NCI-H510A (cell line): ENCODE data around the gene SLC5A3.
A peak's percentile ranks its signal among the peaks of the same experiment; 100 is the strongest.

Source experiments
- DNase-seq: peaks from one replicate; lab custom pipeline; 2025; lab: John Stamatoyannopoulos, UW

Gene SLC5A3

DNA sequence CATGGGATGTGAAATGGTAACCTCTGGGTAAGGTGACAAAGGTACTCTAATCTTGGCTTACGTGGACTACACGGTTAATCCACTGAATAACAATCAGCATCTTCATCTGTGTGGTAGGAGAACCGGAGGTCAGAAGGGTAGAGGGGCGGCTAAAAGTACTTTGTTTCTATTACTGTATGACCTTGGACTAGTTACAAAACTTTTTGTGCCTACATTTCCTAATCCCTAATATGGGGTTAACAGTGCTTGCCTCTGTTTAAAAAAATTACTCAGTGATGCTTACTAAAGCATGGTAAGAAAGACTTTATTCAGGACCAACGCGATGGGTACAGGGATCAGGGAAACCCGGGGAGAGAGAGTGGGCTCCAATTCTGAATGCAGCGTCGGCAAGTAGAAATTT is 1.7 kb upstream of the SLC5A3 start:
- no peak for DNase-seq

- no peak for DNase-seq
Measured at GRCh38 chr21:34072145-34073031, 990 bp upstream of the SLC5A3 start.

DNA sequence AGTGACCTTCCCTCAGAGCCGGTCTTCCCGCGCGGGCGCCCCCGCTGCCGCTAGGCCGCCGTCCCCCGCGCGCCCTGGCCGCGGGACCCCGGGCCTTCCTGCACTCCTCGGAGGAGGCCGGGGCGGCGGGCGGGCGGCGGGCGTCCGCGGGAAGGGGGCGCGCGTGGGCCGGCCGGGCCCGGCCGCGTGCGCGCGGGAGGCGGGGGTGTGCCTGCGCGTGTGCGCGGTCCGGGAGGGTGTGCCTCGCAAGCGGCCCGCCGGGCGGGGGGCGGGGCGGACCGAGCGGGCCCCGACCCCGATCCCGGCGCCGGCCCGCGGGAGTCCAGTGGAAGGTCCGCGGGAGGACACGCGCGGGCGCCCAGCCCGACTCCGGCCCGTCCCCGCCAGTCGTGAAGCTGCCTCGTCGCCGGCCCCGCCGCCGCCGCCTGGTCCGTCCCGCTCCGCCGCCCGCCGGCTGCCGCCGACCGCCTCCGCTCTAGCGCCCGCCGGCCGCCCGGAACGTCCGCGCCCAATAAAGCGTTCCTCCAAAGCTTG is 438 bp downstream of the SLC5A3 start:
- no peak for DNase-seq

GRCh38 chr21:34074283-34075090 is 1.1 kb downstream of the SLC5A3 start:
- DNase-seq: no peak

DNA sequence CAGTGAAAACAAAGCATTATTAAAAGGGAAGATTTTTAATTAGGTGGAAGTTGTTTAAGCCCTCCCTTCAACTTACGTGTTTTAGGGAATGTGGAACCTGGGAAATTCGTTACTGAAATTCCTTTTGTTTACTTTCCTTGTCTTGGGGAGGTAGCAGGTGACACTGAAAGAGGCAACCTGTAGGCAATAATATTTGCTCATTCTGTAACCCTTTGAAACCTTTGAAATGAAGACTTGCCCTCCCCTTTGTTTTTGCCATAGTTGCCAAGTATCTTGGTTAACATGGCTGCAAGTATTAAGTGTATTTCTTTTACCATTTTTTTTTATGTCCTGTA is 1.7 kb downstream of the SLC5A3 start:
- DNase-seq: no peak

DNA sequence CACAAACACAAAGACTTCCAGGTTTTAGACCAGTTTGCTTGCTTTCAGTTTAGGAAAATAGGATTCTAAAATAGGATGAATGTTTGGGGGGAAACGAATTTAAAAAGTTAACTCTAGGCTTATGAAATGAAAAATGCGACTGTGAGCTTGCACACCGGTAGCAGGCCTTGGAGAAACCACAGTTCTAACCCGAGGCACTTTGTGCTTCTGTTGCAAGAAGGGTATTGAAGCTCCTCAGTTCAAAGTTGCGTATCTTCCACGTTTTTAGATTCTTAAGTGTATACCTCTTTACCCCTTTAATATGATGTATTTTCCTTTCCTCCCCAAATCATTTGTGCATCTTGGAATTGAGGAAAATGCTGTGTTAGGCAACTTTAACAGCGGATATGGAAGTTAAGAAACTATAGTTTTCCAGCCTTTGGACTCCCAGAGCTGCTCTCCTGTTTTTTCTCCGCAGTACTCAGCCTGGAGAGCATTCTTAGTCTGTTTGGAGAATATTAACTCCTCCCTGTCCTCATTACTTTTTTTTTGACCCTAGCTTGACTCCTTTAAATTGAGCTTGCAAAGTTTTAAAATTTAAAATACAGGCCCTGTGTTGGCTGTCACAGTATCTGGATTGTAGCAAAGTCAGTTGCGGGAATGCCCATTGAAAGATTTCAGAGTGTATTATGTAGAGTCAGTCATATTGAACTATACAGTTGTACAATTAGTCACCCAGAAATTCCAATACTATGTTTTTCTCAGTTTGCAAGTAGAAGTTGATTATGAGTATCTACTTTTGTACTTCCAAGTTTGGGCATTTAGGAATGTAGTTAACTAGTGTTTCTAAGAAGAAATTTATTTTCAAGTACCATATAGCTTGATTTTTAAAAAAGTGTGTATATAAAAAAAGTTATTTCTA is 2.6 kb downstream of the SLC5A3 start:
- no peak for DNase-seq

- no peak for DNase-seq
Measured at GRCh38 chr21:34076835-34077234, 3.5 kb downstream of the SLC5A3 start.

- no peak for DNase-seq
Measured at GRCh38 chr21:34077888-34078287, 4.5 kb downstream of the SLC5A3 start.

- DNase-seq: no peak
Measured at GRCh38 chr21:34078915-34079314, 5.5 kb downstream of the SLC5A3 start.

DNA sequence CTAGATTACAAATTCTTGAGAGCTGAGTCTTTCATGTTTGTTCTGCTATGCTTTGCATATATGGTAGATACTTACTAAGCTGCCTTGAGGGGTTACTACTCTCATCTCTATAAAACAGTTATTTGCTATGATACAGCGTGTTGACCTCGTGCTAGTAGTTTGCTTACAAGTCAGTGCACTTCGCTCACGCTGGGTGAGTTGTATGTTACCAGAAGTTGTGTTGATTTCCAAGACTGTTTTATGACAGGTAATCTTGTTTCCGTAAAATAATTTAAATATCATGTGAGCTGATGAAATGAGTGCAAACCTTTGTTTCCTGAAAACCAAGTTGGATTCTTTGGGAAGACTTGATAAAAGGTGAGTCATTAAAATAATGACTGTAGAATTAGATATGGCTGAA is 7.3 kb downstream of the SLC5A3 start:
- no peak for DNase-seq

DNA sequence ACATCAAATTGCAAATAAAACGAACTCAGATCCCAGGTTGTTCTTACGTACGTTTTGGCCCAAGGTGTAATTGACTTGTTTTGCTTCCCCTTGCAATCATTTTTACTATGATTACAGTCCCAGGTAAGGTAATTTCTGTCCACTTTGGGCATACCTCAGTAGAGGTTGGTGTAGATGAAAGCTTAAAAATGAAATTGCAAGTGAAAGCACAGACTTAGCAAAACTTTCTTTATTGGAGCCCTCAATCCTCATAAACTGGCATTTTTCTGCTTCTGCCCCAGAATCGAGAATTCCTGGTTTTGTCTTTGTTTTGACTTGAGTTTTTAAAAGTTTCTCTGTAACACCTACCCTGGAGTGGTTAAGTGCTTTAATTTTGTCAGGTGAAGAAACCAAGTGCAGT is 9.4 kb downstream of the SLC5A3 start:
- no peak for DNase-seq

- no peak for DNase-seq
Measured at GRCh38 chr21:34083357-34083756, 10.0 kb downstream of the SLC5A3 start.

DNA sequence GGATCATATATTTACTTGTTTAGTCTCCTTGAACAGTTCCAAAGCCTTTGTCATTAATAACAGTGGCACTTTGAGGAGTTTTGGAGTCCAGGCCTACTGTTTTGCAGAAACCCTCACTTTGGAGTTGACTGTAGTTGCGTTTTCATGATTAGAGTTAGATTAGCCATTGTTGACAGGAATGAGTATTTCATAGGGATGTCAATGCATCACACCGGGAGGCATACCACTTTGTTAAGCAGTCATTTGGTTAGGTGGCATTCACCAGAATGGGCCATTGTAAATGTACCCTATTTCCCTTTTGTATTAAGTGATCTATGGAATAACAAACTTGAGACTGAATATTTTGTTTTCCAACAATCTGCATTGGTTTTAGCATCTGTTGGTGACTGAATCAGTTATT is 11.8 kb downstream of the SLC5A3 start:
- DNase-seq: no peak

DNA sequence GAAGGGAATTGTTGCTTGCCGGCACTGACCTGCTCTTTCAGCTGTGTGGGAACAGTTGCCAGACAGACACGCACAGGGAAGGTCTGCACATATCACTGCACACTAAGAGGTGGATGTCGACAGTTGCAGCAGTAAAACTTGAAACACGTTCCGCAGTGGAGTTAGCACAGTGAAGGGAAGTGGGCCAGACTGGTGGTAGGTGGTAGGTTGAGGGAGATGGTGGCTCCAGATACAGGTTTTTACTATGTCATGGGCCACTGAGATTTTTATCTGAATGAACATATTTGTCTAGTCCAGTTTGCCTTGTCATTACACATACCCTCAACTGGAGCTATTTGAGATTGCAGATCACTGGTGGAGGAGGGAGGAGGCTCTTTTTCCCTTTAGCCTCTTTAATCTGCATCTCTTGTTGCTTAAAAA is 13.5 kb downstream of the SLC5A3 start:
- no peak for DNase-seq

DNA sequence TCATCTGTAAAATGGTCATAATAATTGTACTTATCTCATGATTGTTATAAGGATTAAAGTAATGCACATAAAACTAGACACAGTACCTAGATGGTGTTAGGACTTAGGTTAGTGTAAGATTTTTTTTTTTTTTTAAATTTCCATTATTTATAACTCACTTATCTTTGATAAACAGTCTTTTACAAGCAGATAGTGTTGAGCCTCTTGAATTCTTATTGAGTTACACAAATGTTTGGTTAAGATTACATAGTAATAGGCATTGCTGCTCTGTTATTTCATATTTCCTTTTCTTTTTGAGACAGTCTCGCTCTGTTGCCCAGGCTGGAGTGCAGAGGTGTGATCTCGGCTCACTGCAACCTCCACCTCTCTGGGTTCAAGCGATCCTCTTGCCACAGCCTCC is 15.4 kb downstream of the SLC5A3 start:
- no peak for DNase-seq

- no peak for DNase-seq
Measured at GRCh38 chr21:34091032-34091431, 17.7 kb downstream of the SLC5A3 start.

DNA sequence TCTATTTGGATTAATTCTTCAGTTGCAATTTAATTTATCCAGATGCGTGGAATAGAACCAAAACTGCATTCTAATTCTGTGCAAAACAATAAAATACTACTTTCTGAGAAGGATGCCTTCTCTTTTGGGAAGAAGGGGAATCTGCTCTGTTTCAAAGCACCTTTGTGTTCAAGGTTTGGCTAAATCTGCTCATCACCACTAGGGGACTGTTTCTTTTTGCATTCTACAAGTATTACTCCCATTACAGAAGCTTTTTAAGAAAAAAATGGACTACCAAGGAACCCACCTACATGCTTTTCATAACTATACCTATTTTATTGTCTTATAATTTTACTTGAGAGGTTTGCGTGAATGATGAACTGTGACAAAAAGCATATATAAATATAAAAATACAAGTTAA is 18.2 kb downstream of the SLC5A3 start:
- DNase-seq: no peak

- peak; percentile 45 for DNase-seq
Measured at GRCh38 chr21:34092262-34092921, 19.0 kb downstream of the SLC5A3 start.

- DNase-seq: no peak
Measured at GRCh38 chr21:34093083-34093482, 19.7 kb downstream of the SLC5A3 start.

DNA sequence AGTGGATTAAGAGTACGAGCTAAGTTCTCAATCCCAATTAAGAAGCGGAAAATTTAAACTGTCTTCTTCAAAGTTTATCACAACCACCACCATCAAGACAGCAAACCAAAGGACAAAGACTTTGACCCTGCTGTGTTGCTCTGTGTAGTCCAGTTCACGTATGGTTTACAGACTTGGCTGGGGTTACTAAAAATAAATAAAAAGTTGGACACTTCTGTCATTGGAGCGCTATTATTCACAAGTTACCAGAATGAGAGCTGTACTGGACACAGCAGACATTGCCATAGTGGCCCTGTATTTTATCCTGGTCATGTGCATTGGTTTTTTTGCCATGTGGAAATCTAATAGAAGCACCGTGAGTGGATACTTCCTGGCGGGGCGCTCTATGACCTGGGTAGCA is 21.6 kb downstream of the SLC5A3 start:
- no peak for DNase-seq

DNA sequence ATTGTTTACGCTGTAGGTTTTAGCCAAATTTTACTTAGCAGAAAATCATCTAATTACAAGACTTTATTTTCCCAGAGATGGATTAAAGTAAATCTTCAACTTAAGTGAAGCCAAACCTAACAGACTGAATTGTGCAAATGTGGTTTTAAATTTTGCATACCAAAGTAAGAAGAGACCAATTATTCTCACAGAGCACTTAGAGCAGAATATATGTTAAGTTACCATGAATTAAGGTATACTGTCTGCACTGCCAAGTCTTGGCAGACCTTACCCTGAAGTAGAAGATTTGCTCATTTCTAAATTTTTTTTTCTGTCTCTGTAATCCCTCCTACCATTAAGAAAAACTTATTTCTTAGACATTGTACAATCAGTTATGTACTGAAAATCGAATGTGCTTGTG is 24.1 kb downstream of the SLC5A3 start:
- DNase-seq: no peak

- DNase-seq: no peak
Measured at GRCh38 chr21:34100337-34100736, 27.0 kb downstream of the SLC5A3 start.
